ENCODE results near the gene CC2D2A. TPM values are rescaled to one million over a fixed set of nuclear protein-coding genes. Genes with fewer than 3 reads are reported as not detected.

The CC2D2A gene
- total and polyA plus RNA-seq, 8 donors = 22.8 to 56.3 (median 48.5) TPM

GRCh38 chr4:15531792-15532191 is 62.1 kb downstream of the CC2D2A start:
- intact Hi-C loops (cut with DNase I) = no loop called here
- H3K36me3 ChIP-seq = peaks cover 2 to 6% of the 10 kb centered on the region in 2 donors
- no peak for DNase-seq
- no peak overlapping the region for H3K27ac ChIP-seq
- H3K4me1 ChIP-seq = no peaks in the 10 kb centered on the region
- ATAC-seq = no peak
- TF ChIP-seq CTCF (IDR thresholded peaks at IDR 0.05) = no peak
- H3K27me3 ChIP-seq = no peaks in the 10 kb centered on the region
- no peaks in the 10 kb centered on the region for H3K9me3 ChIP-seq
- H3K4me3 ChIP-seq = no peak overlapping the region

- H3K36me3 ChIP-seq = peaks cover 2 to 25% of the 10 kb centered on the region in 2 donors
- no peak for DNase-seq
- intact Hi-C loops (cut with DNase I) = no loop called here
These were observed 64.1 kb downstream of the CC2D2A start for GRCh38 chr4:15533817-15534216.

GRCh38 chr4:15535599-15535998 is 65.9 kb downstream of the CC2D2A start:
- H3K27me3 ChIP-seq = no peaks in the 10 kb centered on the region
- no peak for ATAC-seq

More at GRCh38 chr4:15533817-15534216, 64.1 kb downstream of the CC2D2A start:
- Histone ChIP-seq H3K27ac (no peak overlapping the region), H3K4me3 (no peak overlapping the region), H3K4me1 (no peaks in the 10 kb centered on the region), H3K9me3 (no peaks in the 10 kb centered on the region), H3K27me3 (no peaks in the 10 kb centered on the region)
- no peak for TF ChIP-seq CTCF (IDR thresholded peaks at IDR 0.05)
- no peak for ATAC-seq

GRCh38 chr4:15536552-15537499 is 67.1 kb downstream of the CC2D2A start:
- no peak for TF ChIP-seq CTCF (IDR thresholded peaks at IDR 0.05)
- peak; percentile 54 for ATAC-seq
- H3K4me1 ChIP-seq = no peaks in the 10 kb centered on the region
- H3K4me3 ChIP-seq = no peak overlapping the region
- H3K27me3 ChIP-seq = no peaks in the 10 kb centered on the region
- peaks cover 0 to 25% of the 10 kb centered on the region in 2 donors for H3K36me3 ChIP-seq
- no peak for DNase-seq
- H3K9me3 ChIP-seq = no peaks in the 10 kb centered on the region
- H3K27ac ChIP-seq = no peak overlapping the region
- intact Hi-C loops (cut with DNase I) = no loop called here

More at GRCh38 chr4:15535599-15535998, 65.9 kb downstream of the CC2D2A start:
- Histone ChIP-seq H3K9me3 (no peaks in the 10 kb centered on the region), H3K4me3 (no peak overlapping the region), H3K4me1 (no peaks in the 10 kb centered on the region), H3K36me3 (peaks cover 2 to 24% of the 10 kb centered on the region in 2 donors), H3K27ac (no peak overlapping the region)
- no peak for TF ChIP-seq CTCF (IDR thresholded peaks at IDR 0.05)
- intact Hi-C loops (cut with DNase I) = no loop called here
- no peak for DNase-seq

GRCh38 chr4:15541941-15542340 is 72.3 kb downstream of the CC2D2A start:
- Histone ChIP-seq H3K4me1 (no peaks in the 10 kb centered on the region), H3K27me3 (no peaks in the 10 kb centered on the region), H3K27ac (no peak overlapping the region), H3K36me3 (peaks cover 0 to 41% of the 10 kb centered on the region in 2 donors), H3K9me3 (no peaks in the 10 kb centered on the region), H3K4me3 (no peak overlapping the region)
- intact Hi-C loops (cut with DNase I) = no loop called here
- ATAC-seq = no peak
- DNase-seq = no peak
- no peak for TF ChIP-seq CTCF (IDR thresholded peaks at IDR 0.05)
